Measurements from ENCODE around the gene CENPN.

DNA sequence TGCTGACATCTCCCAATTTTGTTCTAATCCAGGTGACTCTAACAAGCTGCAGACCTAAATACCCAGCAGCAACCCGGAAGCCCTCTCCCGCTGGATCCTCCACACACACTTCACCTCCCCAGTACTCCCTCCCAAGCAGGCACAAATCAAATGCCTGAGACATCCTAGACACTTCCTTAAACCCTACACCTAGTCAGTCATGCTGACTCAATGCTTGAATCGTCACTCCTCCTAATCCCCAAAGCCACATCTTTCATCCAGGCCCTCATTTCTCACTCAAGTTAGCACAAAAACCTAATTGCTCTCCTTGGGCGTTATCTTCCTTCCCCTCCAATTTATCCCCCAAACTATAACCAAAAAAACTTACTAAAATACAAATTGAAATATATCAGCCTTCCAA is 33.0 kb upstream of the CENPN start:
- TF ChIP-seq, protein P1, sequence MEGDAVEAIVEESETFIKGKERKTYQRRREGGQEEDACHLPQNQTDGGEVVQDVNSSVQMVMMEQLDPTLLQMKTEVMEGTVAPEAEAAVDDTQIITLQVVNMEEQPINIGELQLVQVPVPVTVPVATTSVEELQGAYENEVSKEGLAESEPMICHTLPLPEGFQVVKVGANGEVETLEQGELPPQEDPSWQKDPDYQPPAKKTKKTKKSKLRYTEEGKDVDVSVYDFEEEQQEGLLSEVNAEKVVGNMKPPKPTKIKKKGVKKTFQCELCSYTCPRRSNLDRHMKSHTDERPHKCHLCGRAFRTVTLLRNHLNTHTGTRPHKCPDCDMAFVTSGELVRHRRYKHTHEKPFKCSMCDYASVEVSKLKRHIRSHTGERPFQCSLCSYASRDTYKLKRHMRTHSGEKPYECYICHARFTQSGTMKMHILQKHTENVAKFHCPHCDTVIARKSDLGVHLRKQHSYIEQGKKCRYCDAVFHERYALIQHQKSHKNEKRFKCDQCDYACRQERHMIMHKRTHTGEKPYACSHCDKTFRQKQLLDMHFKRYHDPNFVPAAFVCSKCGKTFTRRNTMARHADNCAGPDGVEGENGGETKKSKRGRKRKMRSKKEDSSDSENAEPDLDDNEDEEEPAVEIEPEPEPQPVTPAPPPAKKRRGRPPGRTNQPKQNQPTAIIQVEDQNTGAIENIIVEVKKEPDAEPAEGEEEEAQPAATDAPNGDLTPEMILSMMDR (conservative IDR thresholded peaks at IDR 0.05 in 1 of 2, IDR thresholded peaks at IDR 0.05 in 1 of 2; ENCODE audit: extremely low read depth in 1 of 2, insufficient read depth in 1 of 2, low read depth in 1 of 2, low read length in 2 of 2): no peak
- no peak for TF ChIP-seq EZH2 (IDR thresholded peaks at IDR 0.05; ENCODE audit: borderline replicate concordance, low read length)
